ENCODE data around the gene ANTXR2. TPM values are rescaled to one million over a fixed set of nuclear protein-coding genes. Genes with fewer than 3 reads are reported as not detected.

ANTXR2 gene
- polyA plus RNA-seq, 1 of the 3 experiments (the other 2 are of a cell fraction) = 48.8 TPM

- Histone ChIP-seq H3K4me3 (ENCODE audit: low read depth in 2 of 2, low read length in 1 of 2) (no peak overlapping the region), H3K4me2 (no peak overlapping the region), H3K27me3 (ENCODE audit: insufficient read depth) (no peaks in the 10 kb centered on the region), H3K79me2 (ENCODE audit: insufficient read depth) (peaks cover 10% of the 10 kb centered on the region; the same call in 1 of the 2 replicates), H3K27ac (ENCODE audit: low read depth in 2 of 2, low read length in 1 of 2) (no peak overlapping the region), H3F3A (replicated peaks; ENCODE audit: insufficient read depth) (peaks cover 37% of the 10 kb centered on the region), H3K9me2 (no peaks in the 10 kb centered on the region), H3K36me3 (replicated peaks in 1 of 2; ENCODE audit: control insufficient read depth in 1 of 2, insufficient read depth in 2 of 2, low read length in 1 of 2) (peaks cover 18 to 38% of the 10 kb centered on the region in 2 experiments), H3K9ac (no peak overlapping the region), H3K4me1 (ENCODE audit: control insufficient read depth in 1 of 2, insufficient read depth in 2 of 2, low read depth in 1 of 2, low read length in 1 of 2) (no peaks in the 10 kb centered on the region; a peak in 1 of 4 replicates), H3K9me3 (no peaks in the 10 kb centered on the region), H2AFZ (ENCODE audit: low read depth) (no peak overlapping the region), H4K20me1 (ENCODE audit: insufficient read depth) (no peaks in the 10 kb centered on the region)
- no peak for DNase-seq
- ChIA-PET POLR2A (no interaction called here), CTCF (interaction anchor here (0.6 kb wide), 1 partner anchor 971 kb away, joined by 3 read pairs; no protein-coding TSS in a partner anchor)
- TF ChIP-seq POLR2AphosphoS5 (IDR thresholded peaks at IDR 0.05; ENCODE audit: low read depth, low read length) = no peak
- no peak for TF ChIP-seq GABPA (IDR thresholded peaks at IDR 0.05; ENCODE audit: low read depth)
- TF ChIP-seq MEF2A (IDR thresholded peaks at IDR 0.05; ENCODE audit: borderline replicate concordance, low read depth) = no peak
- no peak for TF ChIP-seq ZBTB33 (IDR thresholded peaks at IDR 0.05; ENCODE audit: borderline replicate concordance, low read depth)
- no peak for TF ChIP-seq TCF12 (IDR thresholded peaks at IDR 0.05)
- TF ChIP-seq SMC3 (IDR thresholded peaks at IDR 0.05; ENCODE audit: low read depth, low read length) = no peak
- TF ChIP-seq SIN3A (IDR thresholded peaks at IDR 0.05; ENCODE audit: borderline replicate concordance, low read depth, low read length) = no peak
- TF ChIP-seq RXRA (IDR thresholded peaks at IDR 0.05; ENCODE audit: borderline replicate concordance, low read depth) = no peak
- TF ChIP-seq ELF1 (IDR thresholded peaks at IDR 0.05) = no peak
- TF ChIP-seq FOSL2 (IDR thresholded peaks at IDR 0.05; ENCODE audit: borderline replicate concordance, low read depth) = no peak
- TF ChIP-seq REST (IDR thresholded peaks at IDR 0.05; ENCODE audit: low read depth, low read length) = no peak
- TF ChIP-seq YY1 (IDR thresholded peaks at IDR 0.05; ENCODE audit: low read depth) = no peak
- TF ChIP-seq CHD2 (IDR thresholded peaks at IDR 0.05; ENCODE audit: low read length, partially characterized antibody) = no peak
- no peak for TF ChIP-seq GATA2 (CRISPR knock-in tag; IDR thresholded peaks at IDR 0.05)
- no peak for TF ChIP-seq JUND (IDR thresholded peaks at IDR 0.05)
- TF ChIP-seq, protein P1, sequence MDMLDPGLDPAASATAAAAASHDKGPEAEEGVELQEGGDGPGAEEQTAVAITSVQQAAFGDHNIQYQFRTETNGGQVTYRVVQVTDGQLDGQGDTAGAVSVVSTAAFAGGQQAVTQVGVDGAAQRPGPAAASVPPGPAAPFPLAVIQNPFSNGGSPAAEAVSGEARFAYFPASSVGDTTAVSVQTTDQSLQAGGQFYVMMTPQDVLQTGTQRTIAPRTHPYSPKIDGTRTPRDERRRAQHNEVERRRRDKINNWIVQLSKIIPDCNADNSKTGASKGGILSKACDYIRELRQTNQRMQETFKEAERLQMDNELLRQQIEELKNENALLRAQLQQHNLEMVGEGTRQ (IDR thresholded peaks at IDR 0.05; ENCODE audit: borderline replicate concordance, low read depth, low read length) = no peak
- no peak for TF ChIP-seq FOXM1 (IDR thresholded peaks at IDR 0.05; ENCODE audit: low read depth)
- TF ChIP-seq MXI1 (IDR thresholded peaks at IDR 0.05; ENCODE audit: low read depth, low read length) = no peak
- 84% methylated on average over 2 of the region's 2 CpGs for whole genome bisulfite sequencing (ENCODE audit: low lambda C conversion rate)
Observed at GRCh38 chr4:79923281-79923680, 149.7 kb downstream of the ANTXR2 start.
